Measurements from ENCODE around the gene CRELD2.

DNA sequence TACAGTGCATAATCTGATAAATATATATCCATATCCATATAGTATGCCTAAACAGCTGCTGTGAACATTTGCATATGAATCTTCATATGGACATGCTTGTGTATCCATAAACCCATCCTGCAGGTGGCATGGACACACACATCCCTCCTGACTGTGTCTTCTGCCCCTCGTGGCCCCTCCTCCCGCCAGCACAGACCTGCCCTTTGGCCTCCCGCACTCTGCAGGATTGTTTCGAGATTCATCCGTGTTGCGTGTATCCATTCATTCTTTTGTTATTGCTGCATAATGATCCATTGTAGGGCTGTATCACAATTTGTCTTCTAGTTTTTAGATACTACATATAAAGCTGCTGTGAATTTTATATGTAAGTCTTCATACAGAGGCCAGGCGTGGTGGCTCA is 40.8 kb upstream of the CRELD2 start:
- TF ChIP-seq POLR2A (IDR thresholded peaks at IDR 0.05; ENCODE audit: low read depth, low read length) (no peak), POLR2AphosphoS5 (IDR thresholded peaks at IDR 0.05; ENCODE audit: low read depth, low read length) (no peak)

Measured in GM12891 (cell line).